ENCODE measurements around the gene ARVCF. TPM values are rescaled to one million over a fixed set of nuclear protein-coding genes. Genes with fewer than 3 reads are reported as not detected.
A peak's percentile ranks its signal among the peaks of the same experiment; 100 is the strongest.

The ARVCF gene
- total and polyA plus RNA-seq, 9 of the 15 experiments (the other 6 are each of a cell fraction or from before 2014, with no cell fraction given): 0.03 to 97.4 (median 15.6) TPM

DNA sequence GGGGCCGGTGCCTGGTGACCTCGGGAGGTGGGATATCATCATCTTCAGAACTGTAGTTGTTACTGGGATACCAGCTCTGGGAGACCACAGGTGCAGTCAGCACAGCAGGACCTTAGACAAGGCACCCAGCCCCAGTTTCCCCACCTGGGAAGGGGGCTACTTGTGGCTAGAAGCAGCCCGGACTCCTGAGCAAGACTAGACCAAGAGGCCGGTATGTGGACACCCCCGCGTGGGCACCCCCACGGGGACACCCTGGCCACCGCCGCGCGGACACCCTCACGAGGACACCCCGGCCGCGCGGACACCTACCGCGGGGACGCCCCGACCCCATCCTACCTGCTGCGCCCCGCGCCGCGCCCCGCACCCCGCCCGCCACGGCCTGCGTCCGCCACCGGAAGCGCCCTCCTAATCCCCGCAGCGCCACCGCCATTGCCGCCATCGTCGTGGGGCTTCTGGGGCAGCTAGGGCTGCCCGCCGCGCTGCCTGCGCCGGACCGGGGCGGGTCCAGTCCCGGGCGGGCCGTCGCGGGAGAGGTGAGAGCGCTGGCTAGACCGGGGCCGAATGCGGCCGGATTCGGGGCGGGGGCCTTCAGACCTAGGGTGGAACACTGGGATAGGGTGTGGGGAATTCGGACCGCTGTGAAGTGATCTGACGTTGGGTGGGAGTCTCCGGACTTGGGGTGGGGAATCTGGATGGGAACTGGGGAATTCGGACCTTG, 75.1 kb downstream of the ARVCF start, which contains the start of the genes COMT and TXNRD2 (continued):
- 0 out of 2 replicates have a peak, but pooled peaks have one; percentile 56 for TF ChIP-seq ZNF253 (CRISPR knock-in tag; conservative IDR thresholded peaks at IDR 0.05)
- peak; percentile 93 for TF ChIP-seq OTX1 (CRISPR knock-in tag; IDR thresholded peaks at IDR 0.05)
- peak; percentile 90 for TF ChIP-seq KLF1 (tag; IDR thresholded peaks at IDR 0.05)
- no peak for TF ChIP-seq TBP (optimal IDR thresholded peaks at IDR 0.05; ENCODE audit: low read depth, low read length)
- TF ChIP-seq SMAD1 (IDR thresholded peaks at IDR 0.05; ENCODE audit: low read depth, low read length, partially characterized antibody): peak; percentile 96
- TF ChIP-seq ZNF212 (CRISPR knock-in tag; IDR thresholded peaks at IDR 0.05): peak; percentile 87
- TF ChIP-seq POLR2AphosphoS2 (IDR thresholded peaks at IDR 0.05; ENCODE audit: low read length): no peak
- TF ChIP-seq ZNF124 (CRISPR knock-in tag; IDR thresholded peaks at IDR 0.05): no peak
- TF ChIP-seq PHB (CRISPR knock-in tag; IDR thresholded peaks at IDR 0.05): peak; percentile 58
- TF ChIP-seq PCBP1 (IDR thresholded peaks at IDR 0.05; ENCODE audit: low read depth, low read length, poor library complexity, severe bottlenecking): peak; percentile 99
- TF ChIP-seq, protein P1, sequence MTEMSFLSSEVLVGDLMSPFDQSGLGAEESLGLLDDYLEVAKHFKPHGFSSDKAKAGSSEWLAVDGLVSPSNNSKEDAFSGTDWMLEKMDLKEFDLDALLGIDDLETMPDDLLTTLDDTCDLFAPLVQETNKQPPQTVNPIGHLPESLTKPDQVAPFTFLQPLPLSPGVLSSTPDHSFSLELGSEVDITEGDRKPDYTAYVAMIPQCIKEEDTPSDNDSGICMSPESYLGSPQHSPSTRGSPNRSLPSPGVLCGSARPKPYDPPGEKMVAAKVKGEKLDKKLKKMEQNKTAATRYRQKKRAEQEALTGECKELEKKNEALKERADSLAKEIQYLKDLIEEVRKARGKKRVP (CRISPR knock-in tag; IDR thresholded peaks at IDR 0.05): peak; percentile 35; the same call in 1 of the 2 replicates
- TF ChIP-seq U2AF1 (optimal IDR thresholded peaks at IDR 0.05; ENCODE audit: low read depth, low read length): peak; percentile 100
- TF ChIP-seq RAD21 (CRISPR knock-in tag; conservative IDR thresholded peaks at IDR 0.05 in 1 of 2, IDR thresholded peaks at IDR 0.05 in 1 of 2): no peak
- TF ChIP-seq, protein P2, sequence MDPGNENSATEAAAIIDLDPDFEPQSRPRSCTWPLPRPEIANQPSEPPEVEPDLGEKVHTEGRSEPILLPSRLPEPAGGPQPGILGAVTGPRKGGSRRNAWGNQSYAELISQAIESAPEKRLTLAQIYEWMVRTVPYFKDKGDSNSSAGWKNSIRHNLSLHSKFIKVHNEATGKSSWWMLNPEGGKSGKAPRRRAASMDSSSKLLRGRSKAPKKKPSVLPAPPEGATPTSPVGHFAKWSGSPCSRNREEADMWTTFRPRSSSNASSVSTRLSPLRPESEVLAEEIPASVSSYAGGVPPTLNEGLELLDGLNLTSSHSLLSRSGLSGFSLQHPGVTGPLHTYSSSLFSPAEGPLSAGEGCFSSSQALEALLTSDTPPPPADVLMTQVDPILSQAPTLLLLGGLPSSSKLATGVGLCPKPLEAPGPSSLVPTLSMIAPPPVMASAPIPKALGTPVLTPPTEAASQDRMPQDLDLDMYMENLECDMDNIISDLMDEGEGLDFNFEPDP (CRISPR knock-in tag; IDR thresholded peaks at IDR 0.05): peak; percentile 78
- TF ChIP-seq SNRNP70 (optimal IDR thresholded peaks at IDR 0.05; ENCODE audit: low read depth, low read length): peak; percentile 11
- TF ChIP-seq PRMT5 (CRISPR knock-in tag; IDR thresholded peaks at IDR 0.05): no peak
- TF ChIP-seq HMG20A (CRISPR knock-in tag; conservative IDR thresholded peaks at IDR 0.05): 0 out of 2 replicates have a peak, but pooled peaks have one; percentile 5
- TF ChIP-seq HDAC1 (IDR thresholded peaks at IDR 0.05): no peak
- TF ChIP-seq RBM25 (IDR thresholded peaks at IDR 0.05; ENCODE audit: low read depth, low read length, severe bottlenecking): peak; percentile 35
- TF ChIP-seq BMI1 (IDR thresholded peaks at IDR 0.05; ENCODE audit: low read length): 0 out of 2 replicates have a peak, but pooled peaks have one; percentile 46
- peak; percentile 80; the same call in 1 of the 2 replicates for TF ChIP-seq GTF2F1 (IDR thresholded peaks at IDR 0.05; ENCODE audit: low read depth, low read length)
- TF ChIP-seq, protein P3, sequence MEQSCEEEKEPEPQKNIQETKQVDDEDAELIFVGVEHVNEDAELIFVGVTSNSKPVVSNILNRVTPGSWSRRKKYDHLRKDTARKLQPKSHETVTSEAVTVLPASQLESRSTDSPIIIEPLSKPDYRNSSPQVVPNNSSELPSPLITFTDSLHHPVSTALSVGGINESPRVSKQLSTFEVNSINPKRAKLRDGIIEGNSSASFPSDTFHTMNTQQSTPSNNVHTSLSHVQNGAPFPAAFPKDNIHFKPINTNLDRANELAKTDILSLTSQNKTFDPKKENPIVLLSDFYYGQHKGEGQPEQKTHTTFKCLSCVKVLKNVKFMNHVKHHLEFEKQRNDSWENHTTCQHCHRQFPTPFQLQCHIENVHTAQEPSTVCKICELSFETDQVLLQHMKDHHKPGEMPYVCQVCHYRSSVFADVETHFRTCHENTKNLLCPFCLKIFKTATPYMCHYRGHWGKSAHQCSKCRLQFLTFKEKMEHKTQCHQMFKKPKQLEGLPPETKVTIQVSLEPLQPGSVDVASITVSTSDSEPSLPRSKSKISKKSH (CRISPR knock-in tag; IDR thresholded peaks at IDR 0.05): 0 out of 2 replicates have a peak, but pooled peaks have one; percentile 17
- TF ChIP-seq ZNF717 (CRISPR knock-in tag; IDR thresholded peaks at IDR 0.05): no peak

Measured in K562 (cell line).